ENCODE data around the gene HPSE2.

The HPSE2 gene

DNA sequence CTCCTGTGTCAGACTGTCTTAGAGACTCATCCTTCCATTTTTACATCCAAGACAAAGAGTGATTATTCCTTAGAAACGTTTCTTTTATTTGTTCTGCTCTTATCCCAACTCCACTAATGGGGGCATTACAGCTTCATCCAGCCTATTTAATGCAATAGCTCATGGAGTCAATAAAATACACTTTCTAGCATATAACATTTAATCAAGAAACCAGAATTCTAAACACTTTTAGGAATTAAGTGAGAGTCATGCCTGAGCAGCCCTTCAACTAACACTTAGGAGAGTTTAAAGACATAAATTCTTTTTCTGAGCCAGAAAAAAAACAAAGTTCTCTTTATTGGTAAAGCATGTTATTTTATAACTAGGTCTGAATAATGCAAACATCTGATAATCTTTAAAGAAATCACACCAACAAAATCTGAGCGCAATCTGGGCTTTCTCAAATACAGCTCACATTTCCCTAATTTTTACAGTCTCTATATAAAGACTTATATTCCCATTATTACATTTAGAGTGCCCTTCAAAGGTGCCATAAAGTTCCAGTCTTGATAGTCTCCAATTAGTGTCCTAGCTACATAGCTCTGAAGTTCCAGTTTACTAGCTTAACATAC, 427.3 kb downstream of the HPSE2 start:
- TF ChIP-seq, protein P1, sequence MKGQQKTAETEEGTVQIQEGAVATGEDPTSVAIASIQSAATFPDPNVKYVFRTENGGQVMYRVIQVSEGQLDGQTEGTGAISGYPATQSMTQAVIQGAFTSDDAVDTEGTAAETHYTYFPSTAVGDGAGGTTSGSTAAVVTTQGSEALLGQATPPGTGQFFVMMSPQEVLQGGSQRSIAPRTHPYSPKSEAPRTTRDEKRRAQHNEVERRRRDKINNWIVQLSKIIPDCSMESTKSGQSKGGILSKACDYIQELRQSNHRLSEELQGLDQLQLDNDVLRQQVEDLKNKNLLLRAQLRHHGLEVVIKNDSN (IDR thresholded peaks at IDR 0.05), result no peak
- TF ChIP-seq CEBPB (IDR thresholded peaks at IDR 0.05), result no peak
- no peak for TF ChIP-seq TEAD4 (IDR thresholded peaks at IDR 0.05)
- no peak for TF ChIP-seq EGR1 (IDR thresholded peaks at IDR 0.05)
- no peak for TF ChIP-seq EP300 (IDR thresholded peaks at IDR 0.05; ENCODE audit: borderline replicate concordance)
- TF ChIP-seq TAF1 (IDR thresholded peaks at IDR 0.05; ENCODE audit: low read depth), result no peak
- TF ChIP-seq FOXM1 (IDR thresholded peaks at IDR 0.05; ENCODE audit: borderline replicate concordance, low read depth), result no peak
- no peak for TF ChIP-seq CREB1 (IDR thresholded peaks at IDR 0.05; ENCODE audit: low read depth)
- TF ChIP-seq, protein P2, sequence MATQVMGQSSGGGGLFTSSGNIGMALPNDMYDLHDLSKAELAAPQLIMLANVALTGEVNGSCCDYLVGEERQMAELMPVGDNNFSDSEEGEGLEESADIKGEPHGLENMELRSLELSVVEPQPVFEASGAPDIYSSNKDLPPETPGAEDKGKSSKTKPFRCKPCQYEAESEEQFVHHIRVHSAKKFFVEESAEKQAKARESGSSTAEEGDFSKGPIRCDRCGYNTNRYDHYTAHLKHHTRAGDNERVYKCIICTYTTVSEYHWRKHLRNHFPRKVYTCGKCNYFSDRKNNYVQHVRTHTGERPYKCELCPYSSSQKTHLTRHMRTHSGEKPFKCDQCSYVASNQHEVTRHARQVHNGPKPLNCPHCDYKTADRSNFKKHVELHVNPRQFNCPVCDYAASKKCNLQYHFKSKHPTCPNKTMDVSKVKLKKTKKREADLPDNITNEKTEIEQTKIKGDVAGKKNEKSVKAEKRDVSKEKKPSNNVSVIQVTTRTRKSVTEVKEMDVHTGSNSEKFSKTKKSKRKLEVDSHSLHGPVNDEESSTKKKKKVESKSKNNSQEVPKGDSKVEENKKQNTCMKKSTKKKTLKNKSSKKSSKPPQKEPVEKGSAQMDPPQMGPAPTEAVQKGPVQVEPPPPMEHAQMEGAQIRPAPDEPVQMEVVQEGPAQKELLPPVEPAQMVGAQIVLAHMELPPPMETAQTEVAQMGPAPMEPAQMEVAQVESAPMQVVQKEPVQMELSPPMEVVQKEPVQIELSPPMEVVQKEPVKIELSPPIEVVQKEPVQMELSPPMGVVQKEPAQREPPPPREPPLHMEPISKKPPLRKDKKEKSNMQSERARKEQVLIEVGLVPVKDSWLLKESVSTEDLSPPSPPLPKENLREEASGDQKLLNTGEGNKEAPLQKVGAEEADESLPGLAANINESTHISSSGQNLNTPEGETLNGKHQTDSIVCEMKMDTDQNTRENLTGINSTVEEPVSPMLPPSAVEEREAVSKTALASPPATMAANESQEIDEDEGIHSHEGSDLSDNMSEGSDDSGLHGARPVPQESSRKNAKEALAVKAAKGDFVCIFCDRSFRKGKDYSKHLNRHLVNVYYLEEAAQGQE (IDR thresholded peaks at IDR 0.05; ENCODE audit: low read depth), result no peak
- TF ChIP-seq ZBTB7A (IDR thresholded peaks at IDR 0.05; ENCODE audit: low read depth), result no peak
- TF ChIP-seq, protein P3, sequence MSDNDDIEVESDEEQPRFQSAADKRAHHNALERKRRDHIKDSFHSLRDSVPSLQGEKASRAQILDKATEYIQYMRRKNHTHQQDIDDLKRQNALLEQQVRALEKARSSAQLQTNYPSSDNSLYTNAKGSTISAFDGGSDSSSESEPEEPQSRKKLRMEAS (IDR thresholded peaks at IDR 0.05), result no peak
- no peak for TF ChIP-seq TCF12 (IDR thresholded peaks at IDR 0.05; ENCODE audit: low read depth)
- no peak for TF ChIP-seq RAD21 (IDR thresholded peaks at IDR 0.05; ENCODE audit: low read depth)
- TF ChIP-seq YY1 (IDR thresholded peaks at IDR 0.05; ENCODE audit: low read depth), result no peak
- TF ChIP-seq NFIC (IDR thresholded peaks at IDR 0.05), result no peak

DNA sequence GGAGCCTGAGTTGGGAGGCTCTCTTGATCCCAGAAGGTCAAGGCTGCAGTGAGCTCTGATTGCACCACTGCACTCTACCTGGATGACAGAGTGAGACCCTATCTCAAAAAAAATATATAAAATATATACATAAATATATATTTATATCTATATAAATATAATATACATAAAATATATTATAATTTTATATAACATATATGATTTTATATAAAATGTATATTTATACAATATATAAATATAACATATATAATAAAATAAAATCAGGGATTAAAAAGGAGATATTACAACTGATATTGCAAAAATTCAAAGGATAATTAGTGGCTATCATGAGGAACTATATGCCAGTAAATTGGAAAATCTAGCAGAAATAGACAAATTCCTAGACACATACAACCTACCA, 435.4 kb downstream of the HPSE2 start:
- TF ChIP-seq TEAD4 (IDR thresholded peaks at IDR 0.05) (no peak), ZBTB7A (IDR thresholded peaks at IDR 0.05; ENCODE audit: low read depth) (no peak), EP300 (IDR thresholded peaks at IDR 0.05; ENCODE audit: borderline replicate concordance) (no peak), YY1 (IDR thresholded peaks at IDR 0.05; ENCODE audit: low read depth) (no peak), RAD21 (IDR thresholded peaks at IDR 0.05; ENCODE audit: low read depth) (no peak), NFIC (IDR thresholded peaks at IDR 0.05) (no peak), TAF1 (IDR thresholded peaks at IDR 0.05; ENCODE audit: low read depth) (no peak), CEBPB (IDR thresholded peaks at IDR 0.05) (no peak), EGR1 (IDR thresholded peaks at IDR 0.05) (no peak)
- TF ChIP-seq, protein P3 (IDR thresholded peaks at IDR 0.05), result no peak
- TF ChIP-seq, protein P1 (IDR thresholded peaks at IDR 0.05), result no peak

DNA sequence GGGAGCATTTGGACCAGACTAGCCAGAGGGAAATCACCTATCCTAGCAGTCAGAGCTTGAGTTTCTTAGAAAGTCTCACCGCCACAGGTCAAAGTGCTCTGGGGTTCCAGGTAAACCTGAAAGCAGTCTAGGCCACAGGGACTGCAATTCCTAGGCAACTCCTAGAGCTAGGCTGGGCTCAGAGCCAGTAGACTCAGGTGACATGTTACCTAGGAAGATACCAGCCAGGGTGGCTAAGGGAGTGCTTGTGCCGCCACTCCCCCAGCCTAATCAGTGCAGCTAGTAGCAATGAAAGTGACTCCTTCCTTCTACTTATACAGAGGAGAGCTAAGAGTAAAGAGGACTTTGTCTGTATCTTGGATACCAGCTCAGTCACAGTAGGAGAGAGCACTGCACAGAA, 440.2 kb downstream of the HPSE2 start:
- no peak for TF ChIP-seq YY1 (IDR thresholded peaks at IDR 0.05; ENCODE audit: low read depth)
- no peak for TF ChIP-seq TAF1 (IDR thresholded peaks at IDR 0.05; ENCODE audit: low read depth)
- no peak for TF ChIP-seq NFIC (IDR thresholded peaks at IDR 0.05)
- TF ChIP-seq, protein P2 (IDR thresholded peaks at IDR 0.05; ENCODE audit: low read depth), result no peak
- TF ChIP-seq FOXM1 (IDR thresholded peaks at IDR 0.05; ENCODE audit: borderline replicate concordance, low read depth), result no peak
- no peak for TF ChIP-seq EGR1 (IDR thresholded peaks at IDR 0.05)
- TF ChIP-seq CREB1 (IDR thresholded peaks at IDR 0.05; ENCODE audit: low read depth), result no peak
- no peak for TF ChIP-seq ZBTB7A (IDR thresholded peaks at IDR 0.05; ENCODE audit: low read depth)

DNA sequence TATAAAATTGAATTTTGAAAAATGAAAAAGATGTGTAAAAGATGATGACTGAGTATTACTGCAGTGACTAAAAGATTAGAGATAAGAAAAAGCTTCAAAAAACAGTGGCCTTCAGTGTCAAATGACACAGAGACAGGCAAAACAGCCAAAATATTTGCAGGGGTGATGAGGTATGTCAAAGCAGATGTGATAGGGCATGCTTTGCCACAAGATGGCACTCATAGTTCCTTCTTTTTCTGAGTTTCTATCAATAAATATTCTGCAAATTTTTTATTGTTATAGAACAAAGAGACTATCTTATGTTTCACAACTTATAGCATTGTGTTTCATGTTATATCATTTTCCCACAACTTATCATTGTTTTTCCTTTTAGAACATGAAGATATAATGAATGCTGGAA, 444.8 kb downstream of the HPSE2 start:
- TF ChIP-seq YY1 (IDR thresholded peaks at IDR 0.05; ENCODE audit: low read depth) (no peak), ZBTB7A (IDR thresholded peaks at IDR 0.05; ENCODE audit: low read depth) (no peak), CEBPB (IDR thresholded peaks at IDR 0.05) (no peak), FOXM1 (IDR thresholded peaks at IDR 0.05; ENCODE audit: borderline replicate concordance, low read depth) (no peak), TCF12 (IDR thresholded peaks at IDR 0.05; ENCODE audit: low read depth) (no peak), NFIC (IDR thresholded peaks at IDR 0.05) (no peak), TEAD4 (IDR thresholded peaks at IDR 0.05) (no peak), RAD21 (IDR thresholded peaks at IDR 0.05; ENCODE audit: low read depth) (peak; percentile 25; the same call in 1 of the 2 replicates)
- TF ChIP-seq, protein P3 (IDR thresholded peaks at IDR 0.05), result no peak

DNA sequence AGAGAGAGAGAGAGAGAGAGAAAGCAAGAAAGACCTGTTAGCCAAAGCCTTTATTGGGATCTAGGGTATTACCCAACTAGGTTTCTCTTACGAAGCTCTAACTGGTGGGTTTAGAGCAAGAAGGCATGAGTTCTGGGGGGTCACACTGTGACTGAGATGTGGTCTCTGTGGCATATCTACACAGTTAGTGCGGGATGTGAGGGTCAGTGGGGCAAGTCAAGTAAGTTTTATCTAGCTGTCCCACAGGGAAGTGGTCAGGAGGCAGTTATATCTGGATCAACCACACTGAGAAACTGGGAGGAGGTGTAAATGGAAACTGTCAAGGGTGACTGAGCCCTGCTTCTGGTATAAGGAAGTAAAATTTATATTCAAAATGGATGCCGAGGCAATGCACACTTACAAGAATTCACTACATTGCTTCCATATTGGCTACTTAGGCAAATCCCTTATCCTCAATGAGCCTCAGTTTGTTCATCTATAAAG, 457.3 kb downstream of the HPSE2 start:
- TF ChIP-seq, protein P3 (IDR thresholded peaks at IDR 0.05), result no peak
- TF ChIP-seq CREB1 (IDR thresholded peaks at IDR 0.05; ENCODE audit: low read depth) (no peak), TEAD4 (IDR thresholded peaks at IDR 0.05) (no peak), CEBPB (IDR thresholded peaks at IDR 0.05) (no peak), EP300 (IDR thresholded peaks at IDR 0.05; ENCODE audit: borderline replicate concordance) (no peak), EGR1 (IDR thresholded peaks at IDR 0.05) (no peak), FOXM1 (IDR thresholded peaks at IDR 0.05; ENCODE audit: borderline replicate concordance, low read depth) (no peak), TAF1 (IDR thresholded peaks at IDR 0.05; ENCODE audit: low read depth) (no peak), ZBTB7A (IDR thresholded peaks at IDR 0.05; ENCODE audit: low read depth) (no peak)
